Fibroblast of lung (primary cell): ENCODE measurements around the gene IRF1. TPM values are rescaled to one million over a fixed set of nuclear protein-coding genes. Genes with fewer than 3 reads are reported as not detected.
"Not testable (repeated sequence)": the region's sequence is repeated elsewhere in the genome, so short reads cannot be mapped to it uniquely, and the experiment has no call there.

Experiments
- DNase-seq, 2 donors: peaks; one replicate each; pipeline versions ENCODE4 v3.0.0 to v3.0.0-alpha.2; 2010; ENCODE audit warnings: low read depth in 2 of 2
- H2AFZ ChIP-seq: 2 replicates; pipeline ENCODE4 v1.5.1; 2012; ENCODE audit warnings: low read length, control low read depth, inconsistent platforms
- H3K27ac ChIP-seq: 2 replicates; pipeline ENCODE4 v1.5.1; 2011; ENCODE audit warnings: low read length, control low read depth; ENCODE audit not compliant: insufficient read depth
- H3K27me3 ChIP-seq: 2 replicates; pipeline ENCODE4 v1.5.1; 2011; ENCODE audit warnings: mild to moderate bottlenecking, low read length; ENCODE audit not compliant: control insufficient read depth, insufficient read depth
- H3K36me3 ChIP-seq: 2 replicates; pipeline ENCODE4 v1.5.1; 2011; ENCODE audit warnings: low read length; ENCODE audit not compliant: control insufficient read depth, insufficient read depth
- H3K4me1 ChIP-seq: 2 replicates; pipeline ENCODE4 v1.5.1; 2011; ENCODE audit warnings: low read length; ENCODE audit not compliant: control insufficient read depth, insufficient read depth; ENCODE audit errors: extremely low read depth
- H3K4me2 ChIP-seq: 2 replicates; pipeline ENCODE4 v1.5.1; 2011; ENCODE audit warnings: low read length, control low read depth; ENCODE audit not compliant: insufficient read depth; ENCODE audit errors: extremely low read depth
- H3K4me3 ChIP-seq, 4 experiments: fragments of 200-600 bp in 1 of 4; sonication (generic) in 1 of 4; replicated peaks in 1 of 4; 2 replicates each; pipeline ENCODE4 v1.5.1; 2011 to 2016; ENCODE audit warnings: low read length in 4 of 4, low read depth in 3 of 4, mild to moderate bottlenecking in 3 of 4, control low read depth in 2 of 4, inconsistent platforms in 1 of 4, mixed read lengths in 1 of 4; ENCODE audit not compliant: insufficient read depth in 1 of 4; ENCODE audit errors: control extremely low read depth in 1 of 4
- H3K79me2 ChIP-seq: 2 replicates; pipeline ENCODE4 v1.5.1; 2012; ENCODE audit warnings: mild to moderate bottlenecking, low read length, inconsistent platforms; ENCODE audit not compliant: control insufficient read depth, insufficient read depth
- H3K9ac ChIP-seq: 2 replicates; pipeline ENCODE4 v1.5.1; 2011; ENCODE audit warnings: mild to moderate bottlenecking, low read length, control low read depth; ENCODE audit not compliant: insufficient read depth
- H3K9me3 ChIP-seq: 2 replicates; pipeline ENCODE4 v1.5.1; 2012; ENCODE audit warnings: low read depth, low read length; ENCODE audit not compliant: control insufficient read depth, insufficient read depth
- H4K20me1 ChIP-seq: 2 replicates; pipeline ENCODE4 v1.5.1; 2011; ENCODE audit warnings: low read length; ENCODE audit not compliant: control insufficient read depth, insufficient read depth; ENCODE audit errors: extremely low read depth
- CTCF ChIP-seq, 2 donors: IDR thresholded peaks in 1 of 2; conservative IDR thresholded peaks in 1 of 2; 1 replicate in 1 of 2; 2 replicates in 1 of 2; pipeline ENCODE4 v1.5.1; 2011 to 2012; ENCODE audit warnings: low read length in 2 of 2, control low read depth in 1 of 2, inconsistent platforms in 1 of 2, low read depth in 1 of 2, mild to moderate bottlenecking in 1 of 2
- EZH2 ChIP-seq: IDR thresholded peaks from 2 replicates; pipeline ENCODE4 v1.5.1; 2012; ENCODE audit warnings: low read length, control low read depth, mild to moderate bottlenecking; ENCODE audit errors: missing control alignments
- polyA plus RNA-seq, 2 donors: library from polyadenylated mRNA; depleted of rRNA in 1 of 2; stranded (reverse) in 1 of 2; unstranded in 1 of 2; fragments of >200 nt; gene quantifications; 2 replicates each; pipeline ENCODE4 v1.2.1, GENCODE V29; 2011 to 2012; ENCODE audit warnings: missing spikeins in 1 of 2
- total RNA-seq: library from RNA; depleted of rRNA; stranded (reverse); fragments of >200 nt; gene quantifications from 2 replicates; pipeline ENCODE4 v1.2.1, GENCODE V29; 2014

IRF1 gene
- total and polyA plus RNA-seq, 2 donors (not counting 1 experiment from before 2014, with no cell fraction given), result 34.7 to 37.6 TPM

- H4K20me1 ChIP-seq, result no peaks in the 10 kb centered on the region
- H2AFZ ChIP-seq, result no peak overlapping the region
- peaks cover 3% of the 10 kb centered on the region for H3K4me1 ChIP-seq
- peaks cover 33% of the 10 kb centered on the region for H3K36me3 ChIP-seq
- peaks cover 44% of the 10 kb centered on the region for H3K79me2 ChIP-seq
- H3K27ac ChIP-seq, result no peak overlapping the region
- H3K9ac ChIP-seq, result no peak overlapping the region
- no peak for DNase-seq
- no peaks in the 10 kb centered on the region for H3K27me3 ChIP-seq
- H3K4me2 ChIP-seq, result no peak overlapping the region
- H3K4me3 ChIP-seq, result no peak overlapping the region
- TF ChIP-seq CTCF (conservative IDR thresholded peaks at IDR 0.05 in 1 of 2, IDR thresholded peaks at IDR 0.05 in 1 of 2; ENCODE audit: low read depth in 1 of 2, low read length in 2 of 2) (no peak), EZH2 (no peak)
- no peaks in the 10 kb centered on the region for H3K9me3 ChIP-seq
Observed at GRCh38 chr5:132485641-132486317, 4.8 kb downstream of the IRF1 start.

DNA sequence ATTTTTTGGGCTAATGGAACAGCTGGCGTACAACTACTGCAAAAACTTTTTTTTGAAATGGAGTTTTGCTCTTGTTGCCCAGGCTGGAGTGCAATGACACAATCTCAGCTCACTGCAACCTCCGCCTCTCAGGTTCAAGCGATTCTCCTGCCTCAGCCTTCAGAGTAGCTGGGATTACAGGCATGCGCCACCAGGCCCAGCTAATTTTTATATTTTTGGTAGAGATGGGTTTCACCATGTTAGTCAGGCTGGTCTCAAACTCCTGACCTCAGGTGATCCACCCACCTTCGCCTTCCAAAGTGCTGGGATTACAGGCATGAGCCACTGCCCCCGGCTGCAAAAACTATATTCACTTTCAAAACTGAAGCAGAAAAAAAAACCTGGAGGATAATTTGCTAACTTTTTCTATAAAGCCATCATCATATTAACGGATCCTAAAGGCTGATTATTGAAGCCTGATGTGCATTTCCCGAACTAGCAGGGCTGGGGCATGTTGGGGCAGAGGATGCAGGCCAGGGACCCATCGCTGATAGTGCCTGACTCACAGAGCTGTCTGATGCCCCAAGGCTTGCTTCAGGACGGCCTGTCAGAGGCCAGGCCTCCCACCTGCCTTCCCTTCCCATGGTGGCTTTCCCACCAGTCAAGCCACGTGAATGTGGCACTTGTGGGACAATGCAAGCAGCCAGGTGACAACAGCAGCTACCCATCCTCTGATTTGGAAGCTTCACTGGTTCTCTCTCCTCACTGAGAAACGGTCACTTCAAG lies 5.5 kb downstream of the IRF1 start:
- not testable (repeated sequence) for H3K27ac ChIP-seq, H3K4me3 ChIP-seq, H3K9ac ChIP-seq, H3K4me1 ChIP-seq, H2AFZ ChIP-seq, H4K20me1 ChIP-seq, H3K27me3 ChIP-seq, DNase-seq, H3K4me2 ChIP-seq, H3K9me3 ChIP-seq
- Histone ChIP-seq H3K79me2 (peaks cover 42% of the 10 kb centered on the region), H3K36me3 (peaks cover 33% of the 10 kb centered on the region)

DNA sequence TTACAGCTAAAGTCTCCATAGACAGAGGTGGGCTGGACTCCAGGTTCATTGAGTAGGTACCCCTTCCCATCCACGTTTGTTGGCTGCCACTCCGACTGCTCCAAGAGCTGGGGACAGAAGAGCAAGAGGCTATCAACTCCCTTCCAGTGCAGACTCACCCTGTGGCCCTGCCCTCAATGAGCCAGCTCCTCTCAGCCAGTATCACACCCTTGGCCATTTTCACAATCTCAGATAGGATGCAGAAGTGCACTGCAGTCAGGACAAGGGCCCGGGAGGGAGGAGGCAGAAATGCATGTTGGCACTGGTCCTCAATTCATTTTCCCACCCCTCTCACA lies 6.2 kb downstream of the IRF1 start:
- Histone ChIP-seq H3K36me3 (peaks cover 33% of the 10 kb centered on the region), H3K9me3 (no peaks in the 10 kb centered on the region)

More for the DNA sequence above, 6.2 kb downstream of the IRF1 start:
- Histone ChIP-seq H3K4me1 (peaks cover 5% of the 10 kb centered on the region), H3K79me2 (peaks cover 35% of the 10 kb centered on the region), H3K4me3 (no peak overlapping the region), H3K9ac (no peak overlapping the region), H3K4me2 (no peak overlapping the region), H3K27ac (no peak overlapping the region), H3K27me3 (no peaks in the 10 kb centered on the region), H4K20me1 (no peaks in the 10 kb centered on the region), H2AFZ (no peak overlapping the region)
- DNase-seq, result no peak
- TF ChIP-seq CTCF (conservative IDR thresholded peaks at IDR 0.05 in 1 of 2, IDR thresholded peaks at IDR 0.05 in 1 of 2; ENCODE audit: low read depth in 1 of 2, low read length in 2 of 2) (no peak), EZH2 (no peak)
